HepG2 (cell line): Measurements from ENCODE around the gene RNASE8. TPM values are rescaled to one million over a fixed set of nuclear protein-coding genes. Genes with fewer than 3 reads are reported as not detected.
A peak's percentile ranks its signal among the peaks of the same experiment; 100 is the strongest.

Source experiments
- ADNP ChIP-seq: sonication (generic); formaldehyde crosslinking; IDR thresholded peaks from 2 replicates; pipeline ENCODE4 v1.4.0; 2020; ENCODE audit warnings: missing genetic modification reagents
- AGO2 ChIP-seq: fragments of 200-400 bp; formaldehyde crosslinking; optimal IDR thresholded peaks from 2 replicates; pipeline ENCODE3; 2017; ENCODE audit warnings: mild to moderate bottlenecking, low read depth, low read length, moderate library complexity
- BHLHE40 ChIP-seq: IDR thresholded peaks from 2 replicates; pipeline ENCODE4 v1.6.1; 2011; ENCODE audit warnings: low read length, improper control_type of control experiment
- CREB1 ChIP-seq, 2 experiments: fragments of 450-650 bp in 1 of 2; IDR thresholded peaks; 2 replicates each; pipeline ENCODE4 v1.6.1; 2016 to 2017; ENCODE audit warnings: control low read depth in 1 of 2, mild to moderate bottlenecking in 1 of 2, missing compliant biosample characterization in 1 of 2, missing genetic modification characterization in 1 of 2
- EHMT2 ChIP-seq: fragments of 200-600 bp; sonication (generic); IDR thresholded peaks from 2 replicates; pipeline ENCODE4 v1.7.0; 2017; ENCODE audit warnings: antibody characterized with exemption, low read depth, low read length, borderline replicate concordance
- ELF3 ChIP-seq: IDR thresholded peaks from 2 replicates; pipeline ENCODE4 v1.6.1; 2016; ENCODE audit warnings: missing genetic modification reagents, missing compliant biosample characterization
- FOXK2 ChIP-seq: fragments of 450-650 bp; IDR thresholded peaks from 2 replicates; pipeline ENCODE4 v1.6.1; 2016
- GTF3A ChIP-seq: sonication (generic); formaldehyde crosslinking; conservative IDR thresholded peaks from 2 replicates; pipeline ENCODE4 v1.4.0; 2020; ENCODE audit warnings: mild to moderate bottlenecking, missing genetic modification reagents
- HNF1B ChIP-seq: sonication (generic); formaldehyde crosslinking; IDR thresholded peaks from 2 replicates; pipeline ENCODE4 v1.5.1; 2020; ENCODE audit warnings: mild to moderate bottlenecking, moderate library complexity, missing genetic modification reagents
- MTF2 ChIP-seq: sonication (generic); formaldehyde crosslinking; IDR thresholded peaks from 2 replicates; pipeline ENCODE4 v1.5.0; 2020; ENCODE audit warnings: missing genetic modification reagents, borderline replicate concordance
- SIX1 ChIP-seq: sonication (generic); formaldehyde crosslinking; IDR thresholded peaks from 2 replicates; pipeline ENCODE4 v1.4.0; 2020; ENCODE audit warnings: missing genetic modification reagents, borderline replicate concordance
- SSRP1 ChIP-seq: IDR thresholded peaks from 2 replicates; pipeline ENCODE4 v1.6.1; 2016; ENCODE audit warnings: control low read depth
- STAG1 ChIP-seq: sonication (generic); formaldehyde crosslinking; IDR thresholded peaks from 2 replicates; pipeline ENCODE4 v1.4.0; 2020; ENCODE audit warnings: missing genetic modification reagents
- TARDBP ChIP-seq: sonication (generic); formaldehyde crosslinking; IDR thresholded peaks from 2 replicates; pipeline ENCODE4 v1.8.0; 2022; ENCODE audit warnings: mild to moderate bottlenecking, missing genetic modification reagents
- THAP7 ChIP-seq: sonication (generic); formaldehyde crosslinking; IDR thresholded peaks from 2 replicates; pipeline ENCODE4 v1.8.1; 2023; ENCODE audit warnings: mild to moderate bottlenecking, missing genetic modification reagents
- YEATS4 ChIP-seq: sonication (generic); formaldehyde crosslinking; IDR thresholded peaks from 2 replicates; pipeline ENCODE4 v1.4.0; 2020; ENCODE audit warnings: missing genetic modification reagents, borderline replicate concordance
- ZNF230 ChIP-seq: sonication (generic); formaldehyde crosslinking; IDR thresholded peaks from 2 replicates; pipeline ENCODE4 v1.4.0; 2020; ENCODE audit warnings: mild to moderate bottlenecking, missing genetic modification reagents
- ZNF251 ChIP-seq: sonication (generic); formaldehyde crosslinking; IDR thresholded peaks from 2 replicates; pipeline ENCODE4 v1.9.0; 2021; ENCODE audit warnings: mild to moderate bottlenecking, missing genetic modification reagents
- ZNF292 ChIP-seq: sonication (generic); formaldehyde crosslinking; IDR thresholded peaks from 2 replicates; pipeline ENCODE4 v1.8.1; 2022; ENCODE audit warnings: mild to moderate bottlenecking, low read depth, missing genetic modification reagents, borderline replicate concordance
- ZNF362 ChIP-seq: sonication (generic); formaldehyde crosslinking; IDR thresholded peaks from 2 replicates; pipeline ENCODE4 v1.4.0; 2020; ENCODE audit warnings: missing genetic modification reagents, mild to moderate bottlenecking, borderline replicate concordance
- ZNF383 ChIP-seq: sonication (generic); formaldehyde crosslinking; IDR thresholded peaks from 2 replicates; pipeline ENCODE4 v1.4.0; 2020; ENCODE audit warnings: missing genetic modification reagents, mild to moderate bottlenecking, borderline replicate concordance
- ZNF460 ChIP-seq: sonication (generic); formaldehyde crosslinking; IDR thresholded peaks from 2 replicates; pipeline ENCODE4 v1.5.1; 2020; ENCODE audit warnings: missing genetic modification reagents, mild to moderate bottlenecking, borderline replicate concordance
- ZSCAN20 ChIP-seq: sonication (generic); formaldehyde crosslinking; IDR thresholded peaks from 2 replicates; pipeline ENCODE4 v1.4.0; 2020; ENCODE audit warnings: missing genetic modification reagents, mild to moderate bottlenecking, borderline replicate concordance
- polyA plus RNA-seq, 8 experiments: library from polyadenylated mRNA; depleted of rRNA in 3 of 8; stranded (reverse) in 7 of 8; unstranded in 1 of 8; fragments of >200 nt; fragmentation: Illumina TruSeq in 4 of 8; extraction: Trizol in 4 of 8; gene quantifications; 2 replicates each; pipeline versions ENCODE4 v1.2.1 to v1.2.3, GENCODE V29; 2011 to 2016; ENCODE audit warnings: low read depth in 4 of 8, missing spikeins in 1 of 8, mixed read lengths in 1 of 8; ENCODE audit not compliant: insufficient read depth in 1 of 8
- total RNA-seq, 5 experiments: library from RNA; depleted of rRNA; stranded (reverse); fragments of >200 nt; fragmentation: Illumina TruSeq; extraction: Trizol; gene quantifications; 2 replicates each; pipeline ENCODE4 v1.2.3, GENCODE V29; 2016; ENCODE audit warnings: low read depth in 1 of 5
- TF ChIP-seq, protein P1 (sequence below): IDR thresholded peaks from 2 replicates; pipeline ENCODE4 v1.6.1; 2016; ENCODE audit warnings: mild to moderate bottlenecking
- TF ChIP-seq, protein P2 (sequence below): IDR thresholded peaks from 2 replicates; pipeline ENCODE4 v1.6.1; 2012; ENCODE audit warnings: inconsistent platforms

The RNASE8 gene
- total and polyA plus RNA-seq, 2 of the 13 experiments (the other 11 are each of a cell fraction or from before 2014, with no cell fraction given): not detected

GRCh38 chr14:21039585-21040369, 17.8 kb upstream of the RNASE8 start (continued):
- TF ChIP-seq SIX1 (no peak), ADNP (CRISPR knock-in tag) (no peak), ZNF251 (CRISPR knock-in tag) (no peak), HNF1B (CRISPR knock-in tag) (0 out of 2 replicates have a peak, but pooled peaks have one; percentile 35), CREB1 (IDR thresholded peaks at IDR 0.05) (no peak), CREB1 (CRISPR knock-in tag; IDR thresholded peaks at IDR 0.05) (no peak), STAG1 (CRISPR knock-in tag) (peak; percentile 91), YEATS4 (CRISPR knock-in tag) (peak; percentile 58; the same call in 1 of the 2 replicates), GTF3A (CRISPR knock-in tag) (no peak), THAP7 (CRISPR knock-in tag) (no peak), ZSCAN20 (CRISPR knock-in tag) (no peak), EHMT2 (peak; percentile 72; the same call in 1 of the 2 replicates), ELF3 (peak; percentile 50; the same call in 1 of the 2 replicates), BHLHE40 (no peak), ZNF362 (CRISPR knock-in tag) (no peak), MTF2 (no peak), AGO2 (no peak), ZNF230 (no peak), ZNF383 (CRISPR knock-in tag) (0 out of 2 replicates have a peak, but pooled peaks have one; percentile 31), ZNF292 (CRISPR knock-in tag) (no peak), ZNF460 (no peak), TARDBP (CRISPR knock-in tag) (0 out of 2 replicates have a peak, but pooled peaks have one; percentile 36), SSRP1 (CRISPR knock-in tag) (no peak), FOXK2 (no peak)
- TF ChIP-seq, protein P1, sequence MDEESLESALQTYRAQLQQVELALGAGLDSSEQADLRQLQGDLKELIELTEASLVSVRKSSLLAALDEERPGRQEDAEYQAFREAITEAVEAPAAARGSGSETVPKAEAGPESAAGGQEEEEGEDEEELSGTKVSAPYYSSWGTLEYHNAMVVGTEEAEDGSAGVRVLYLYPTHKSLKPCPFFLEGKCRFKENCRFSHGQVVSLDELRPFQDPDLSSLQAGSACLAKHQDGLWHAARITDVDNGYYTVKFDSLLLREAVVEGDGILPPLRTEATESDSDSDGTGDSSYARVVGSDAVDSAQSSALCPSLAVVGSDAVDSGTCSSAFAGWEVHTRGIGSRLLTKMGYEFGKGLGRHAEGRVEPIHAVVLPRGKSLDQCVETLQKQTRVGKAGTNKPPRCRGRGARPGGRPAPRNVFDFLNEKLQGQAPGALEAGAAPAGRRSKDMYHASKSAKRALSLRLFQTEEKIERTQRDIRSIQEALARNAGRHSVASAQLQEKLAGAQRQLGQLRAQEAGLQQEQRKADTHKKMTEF: peak; percentile 54
- TF ChIP-seq, protein P2, sequence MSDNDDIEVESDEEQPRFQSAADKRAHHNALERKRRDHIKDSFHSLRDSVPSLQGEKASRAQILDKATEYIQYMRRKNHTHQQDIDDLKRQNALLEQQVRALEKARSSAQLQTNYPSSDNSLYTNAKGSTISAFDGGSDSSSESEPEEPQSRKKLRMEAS: no peak
